Measurements from ENCODE around the gene TTC9. TPM values are rescaled to one million over a fixed set of nuclear protein-coding genes. Genes with fewer than 3 reads are reported as not detected.
A peak's percentile ranks its signal among the peaks of the same experiment; 100 is the strongest.

The TTC9 gene
- total and polyA plus RNA-seq, 2 donors from 2014 or later: 2.6 to 5.2 TPM

DNA sequence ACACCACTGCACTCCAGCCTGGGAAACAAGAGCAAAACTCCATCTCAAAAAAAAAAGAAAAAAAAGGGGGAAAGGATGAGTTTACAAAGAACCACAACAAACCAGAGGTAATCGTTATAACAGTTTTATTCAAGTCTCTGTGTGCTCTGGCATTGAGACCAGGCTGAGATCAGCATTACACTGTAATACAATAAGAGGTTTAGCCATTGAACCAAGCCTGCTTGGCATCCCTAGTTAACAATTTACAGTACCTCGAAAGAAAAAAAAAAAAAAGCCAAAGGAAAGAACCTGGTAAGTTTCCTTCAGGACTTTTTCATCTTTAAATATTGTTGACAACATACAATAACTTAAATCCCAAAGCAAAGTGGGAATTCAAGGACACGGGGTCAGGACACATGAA lies 80.7 kb downstream of the TTC9 start:
- no peak overlapping the region for H3K9ac ChIP-seq (ENCODE audit: low read length in 3 of 3)
- no peak overlapping the region for H3K27ac ChIP-seq (ENCODE audit: low read depth in 2 of 2, low read length in 2 of 2)
- FAIRE-seq (no peak), DNase-seq (peak in 2 of 5 donors; percentile 14 to 40)
- H3K4me3 ChIP-seq (ENCODE audit: low read length in 3 of 3): no peak overlapping the region
- H3K36me3 ChIP-seq (ENCODE audit: control insufficient read depth in 2 of 3, insufficient read depth in 3 of 3, low read length in 3 of 3): no peaks in the 10 kb centered on the region
- intact Hi-C loops (cut with DNase I): no loop called here
- H3K27me3 ChIP-seq (ENCODE audit: control insufficient read depth, insufficient read depth, low read length): no peaks in the 10 kb centered on the region
- H3K4me1 ChIP-seq (ENCODE audit: control insufficient read depth in 2 of 3, insufficient read depth in 2 of 3, low read depth in 1 of 3, low read length in 3 of 3): peaks cover 0 to 6% (median 2%) of the 10 kb centered on the region in 3 donors
- TF ChIP-seq, protein P1, sequence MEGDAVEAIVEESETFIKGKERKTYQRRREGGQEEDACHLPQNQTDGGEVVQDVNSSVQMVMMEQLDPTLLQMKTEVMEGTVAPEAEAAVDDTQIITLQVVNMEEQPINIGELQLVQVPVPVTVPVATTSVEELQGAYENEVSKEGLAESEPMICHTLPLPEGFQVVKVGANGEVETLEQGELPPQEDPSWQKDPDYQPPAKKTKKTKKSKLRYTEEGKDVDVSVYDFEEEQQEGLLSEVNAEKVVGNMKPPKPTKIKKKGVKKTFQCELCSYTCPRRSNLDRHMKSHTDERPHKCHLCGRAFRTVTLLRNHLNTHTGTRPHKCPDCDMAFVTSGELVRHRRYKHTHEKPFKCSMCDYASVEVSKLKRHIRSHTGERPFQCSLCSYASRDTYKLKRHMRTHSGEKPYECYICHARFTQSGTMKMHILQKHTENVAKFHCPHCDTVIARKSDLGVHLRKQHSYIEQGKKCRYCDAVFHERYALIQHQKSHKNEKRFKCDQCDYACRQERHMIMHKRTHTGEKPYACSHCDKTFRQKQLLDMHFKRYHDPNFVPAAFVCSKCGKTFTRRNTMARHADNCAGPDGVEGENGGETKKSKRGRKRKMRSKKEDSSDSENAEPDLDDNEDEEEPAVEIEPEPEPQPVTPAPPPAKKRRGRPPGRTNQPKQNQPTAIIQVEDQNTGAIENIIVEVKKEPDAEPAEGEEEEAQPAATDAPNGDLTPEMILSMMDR (IDR thresholded peaks at IDR 0.05; ENCODE audit: borderline replicate concordance, extremely low read depth, insufficient read depth): no peak
- no peaks in the 10 kb centered on the region for H3K9me3 ChIP-seq (ENCODE audit: control insufficient read depth in 2 of 3, insufficient read depth in 1 of 3, low read length in 3 of 3)

DNA sequence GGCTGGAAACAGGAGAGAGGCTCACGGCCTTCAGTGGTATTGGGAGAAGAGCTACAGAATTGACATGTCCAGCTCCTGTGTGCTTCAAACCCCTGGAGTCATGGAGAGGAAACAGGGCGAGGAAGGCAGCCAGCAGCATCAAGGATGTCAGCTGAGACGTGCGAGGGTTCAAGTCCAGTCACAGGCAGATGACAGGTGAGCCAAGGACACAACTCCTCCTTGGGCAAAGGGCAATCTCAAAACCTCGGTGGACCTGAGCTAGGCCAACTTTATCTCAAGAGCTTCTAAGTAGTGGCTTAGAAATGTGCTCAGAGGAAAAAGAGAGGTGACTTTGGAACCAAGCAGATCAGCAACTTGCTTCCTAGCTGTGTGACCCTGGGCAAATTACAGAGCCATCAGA lies 81.6 kb downstream of the TTC9 start:
- FAIRE-seq (no peak), DNase-seq (no peak)
- no peak overlapping the region for H3K27ac ChIP-seq (ENCODE audit: low read depth in 2 of 2, low read length in 2 of 2)
- intact Hi-C loops (cut with DNase I): no loop called here
- no peak overlapping the region for H3K9ac ChIP-seq (ENCODE audit: low read length in 3 of 3)
- no peak overlapping the region for H3K4me3 ChIP-seq (ENCODE audit: low read length in 3 of 3)
- peaks cover 0 to 6% (median 2%) of the 10 kb centered on the region in 3 donors for H3K4me1 ChIP-seq (ENCODE audit: control insufficient read depth in 2 of 3, insufficient read depth in 2 of 3, low read depth in 1 of 3, low read length in 3 of 3)
- TF ChIP-seq, protein P1 (IDR thresholded peaks at IDR 0.05; ENCODE audit: borderline replicate concordance, extremely low read depth, insufficient read depth): no peak
- H3K9me3 ChIP-seq (ENCODE audit: control insufficient read depth in 2 of 3, insufficient read depth in 1 of 3, low read length in 3 of 3): no peaks in the 10 kb centered on the region
- H3K27me3 ChIP-seq (ENCODE audit: control insufficient read depth, insufficient read depth, low read length): no peaks in the 10 kb centered on the region
- H3K36me3 ChIP-seq (ENCODE audit: control insufficient read depth in 2 of 3, insufficient read depth in 3 of 3, low read length in 3 of 3): no peaks in the 10 kb centered on the region

GRCh38 chr14:70724110-70724509 lies 82.4 kb downstream of the TTC9 start:
- no peak overlapping the region for H3K4me3 ChIP-seq (ENCODE audit: low read length in 3 of 3)
- TF ChIP-seq, protein P1 (IDR thresholded peaks at IDR 0.05; ENCODE audit: borderline replicate concordance, extremely low read depth, insufficient read depth): no peak
- no peaks in the 10 kb centered on the region for H3K36me3 ChIP-seq (ENCODE audit: control insufficient read depth in 2 of 3, insufficient read depth in 3 of 3, low read length in 3 of 3)
- peaks cover 0 to 6% (median 2%) of the 10 kb centered on the region in 3 donors for H3K4me1 ChIP-seq (ENCODE audit: control insufficient read depth in 2 of 3, insufficient read depth in 2 of 3, low read depth in 1 of 3, low read length in 3 of 3)
- no peak for FAIRE-seq
- intact Hi-C loops (cut with DNase I): no loop called here
- no peaks in the 10 kb centered on the region for H3K27me3 ChIP-seq (ENCODE audit: control insufficient read depth, insufficient read depth, low read length)
- no peak for DNase-seq
- H3K9me3 ChIP-seq (ENCODE audit: control insufficient read depth in 2 of 3, insufficient read depth in 1 of 3, low read length in 3 of 3): no peaks in the 10 kb centered on the region
- no peak overlapping the region for H3K9ac ChIP-seq (ENCODE audit: low read length in 3 of 3)
- H3K27ac ChIP-seq (ENCODE audit: low read depth in 2 of 2, low read length in 2 of 2): no peak overlapping the region

- TF ChIP-seq, protein P1 (IDR thresholded peaks at IDR 0.05; ENCODE audit: borderline replicate concordance, extremely low read depth, insufficient read depth): no peak
- Histone ChIP-seq H3K4me1 (ENCODE audit: control insufficient read depth in 2 of 3, insufficient read depth in 2 of 3, low read depth in 1 of 3, low read length in 3 of 3) (peaks cover 0 to 6% (median 2%) of the 10 kb centered on the region in 3 donors), H3K36me3 (ENCODE audit: control insufficient read depth in 2 of 3, insufficient read depth in 3 of 3, low read length in 3 of 3) (no peaks in the 10 kb centered on the region), H3K27ac (ENCODE audit: low read depth in 2 of 2, low read length in 2 of 2) (no peak overlapping the region), H3K27me3 (ENCODE audit: control insufficient read depth, insufficient read depth, low read length) (no peaks in the 10 kb centered on the region), H3K4me3 (ENCODE audit: low read length in 3 of 3) (no peak overlapping the region), H3K9me3 (ENCODE audit: control insufficient read depth in 2 of 3, insufficient read depth in 1 of 3, low read length in 3 of 3) (no peaks in the 10 kb centered on the region), H3K9ac (ENCODE audit: low read length in 3 of 3) (no peak overlapping the region)
- DNase-seq: no peak
- intact Hi-C loops (cut with DNase I): no loop called here
- FAIRE-seq: no peak
Measured at GRCh38 chr14:70724944-70725343, 83.2 kb downstream of the TTC9 start.

All from kidney (tissue), 14 donors.